HG03432 (cell line): Measurements from ENCODE around the gene MEIOSIN.
A peak's percentile ranks its signal among the peaks of the same experiment; 100 is the strongest.

ENCODE experiments used
- ATAC-seq: cut with Tn5 transposase; IDR thresholded peaks from one replicate; pipeline ENCODE4 v1.9.1; 2021; ENCODE audit warnings: mild to moderate bottlenecking, moderate library complexity; ENCODE audit not compliant: unreplicated experiment

The MEIOSIN gene

GRCh38 chr19:45778010-45778661 is 44.9 kb downstream of the MEIOSIN start:
- ATAC-seq: no peak

- ATAC-seq: peak; percentile 75
Observed at GRCh38 chr19:45779231-45780145, 46.2 kb downstream of the MEIOSIN start.

DNA sequence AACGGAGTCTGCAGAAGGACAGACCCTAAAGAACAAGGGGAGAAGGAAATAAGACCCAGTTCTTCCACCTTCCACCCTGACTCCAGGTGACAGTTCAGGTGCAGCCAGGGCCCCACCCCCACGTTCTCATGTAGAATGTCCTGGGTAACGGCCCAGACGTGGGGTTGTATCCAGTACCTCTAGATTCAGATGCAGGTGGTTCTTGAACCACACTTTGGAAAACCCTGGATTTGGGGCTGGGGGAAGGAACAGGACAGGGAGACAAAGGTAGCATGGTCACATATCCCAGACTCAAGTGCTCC is 46.9 kb downstream of the MEIOSIN start:
- ATAC-seq: no peak

DNA sequence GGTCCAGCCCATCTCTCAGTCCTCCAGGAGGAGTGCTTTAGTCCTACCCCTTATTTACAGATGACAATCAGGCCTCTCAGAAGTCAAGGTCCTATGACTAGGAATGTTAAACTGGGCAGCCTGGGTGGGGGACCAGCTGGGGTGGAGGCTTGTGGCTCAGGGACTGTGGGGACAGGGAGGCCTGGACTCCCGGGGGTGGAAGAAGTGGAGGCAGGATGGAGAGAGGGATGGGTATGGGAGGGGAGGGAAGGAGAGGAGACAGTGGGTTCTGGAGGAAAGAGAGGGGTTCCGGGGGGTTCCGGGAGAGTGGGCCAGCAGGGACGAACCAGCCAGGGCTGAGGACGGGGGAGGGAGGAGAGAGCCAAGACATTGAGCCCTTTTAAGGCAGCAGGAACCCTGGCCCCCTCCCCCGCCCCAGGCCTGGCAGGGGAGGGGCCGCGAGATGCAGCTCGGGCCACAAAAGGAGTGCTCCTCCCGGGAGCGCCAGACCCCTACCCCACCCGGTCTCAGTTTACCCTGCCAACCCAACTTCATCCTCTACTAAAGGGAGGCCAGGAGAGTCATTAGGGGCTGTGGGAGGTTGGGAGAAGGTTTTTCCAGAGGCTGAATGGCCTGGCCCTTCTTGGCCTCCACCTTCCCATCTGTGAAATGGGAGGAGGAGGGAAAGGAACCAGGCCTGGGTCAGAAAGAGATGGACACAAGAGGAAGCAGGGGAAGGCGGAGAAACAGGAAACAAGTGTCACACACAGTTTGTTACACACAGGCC is 47.4 kb downstream of the MEIOSIN start:
- no peak for ATAC-seq

- ATAC-seq: no peak
Observed at GRCh38 chr19:45781214-45782161, 48.2 kb downstream of the MEIOSIN start.

- ATAC-seq: no peak
Observed at GRCh38 chr19:45782162-45782691, 49.0 kb downstream of the MEIOSIN start, which contains the start of gene DMPK. TSS of gene DMPK (minus strand) at chr19:45782490. CDS start at chr19:45782352, 138 bp downstream.

DNA sequence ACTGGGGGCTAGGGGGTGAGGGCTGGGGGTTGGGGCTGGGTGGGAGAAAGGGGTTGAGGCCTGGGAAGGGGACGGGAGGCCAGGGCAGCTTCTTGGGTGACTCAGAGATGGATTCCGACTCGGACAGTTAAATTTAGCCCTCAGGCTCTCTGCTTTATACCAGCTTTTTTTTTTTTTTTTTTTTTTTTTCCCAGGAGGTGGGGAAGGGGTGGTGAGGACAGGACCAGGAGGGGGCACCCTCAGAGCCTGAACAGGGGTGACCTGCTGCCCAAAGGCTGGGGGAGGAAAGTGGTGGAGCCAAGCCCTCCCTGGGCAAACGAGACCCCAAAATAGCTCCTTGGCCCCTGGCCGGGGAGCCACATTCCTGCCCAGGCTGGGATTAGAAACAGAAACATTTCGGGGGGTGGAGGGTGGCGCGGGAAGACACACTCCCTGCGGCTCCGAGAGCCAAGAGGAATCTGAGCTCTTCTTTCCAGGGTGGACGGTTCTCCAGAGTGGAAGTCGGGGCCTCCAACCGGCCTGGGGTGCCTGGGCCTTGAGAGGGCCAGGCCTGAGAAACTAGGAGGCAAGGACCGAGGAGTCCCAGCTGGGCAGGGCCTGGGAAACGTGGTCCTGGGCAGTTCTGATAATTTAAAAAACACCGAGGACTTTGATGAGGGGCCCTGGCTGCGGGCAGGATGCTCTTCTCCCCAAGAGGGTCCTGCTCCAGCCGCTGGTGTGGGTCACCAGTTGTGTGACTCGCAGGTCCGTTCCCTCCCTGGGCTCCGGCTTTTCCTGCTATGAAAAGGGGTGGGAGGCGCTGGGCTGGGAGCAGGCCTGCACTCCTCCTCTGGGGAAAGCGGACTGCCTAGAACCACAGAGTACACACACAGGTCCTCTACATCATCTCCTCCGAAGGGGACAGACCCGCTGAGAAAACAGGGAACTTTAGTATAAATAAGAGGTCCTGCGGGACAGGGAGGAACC is 49.9 kb downstream of the MEIOSIN start:
- ATAC-seq: no peak

DNA sequence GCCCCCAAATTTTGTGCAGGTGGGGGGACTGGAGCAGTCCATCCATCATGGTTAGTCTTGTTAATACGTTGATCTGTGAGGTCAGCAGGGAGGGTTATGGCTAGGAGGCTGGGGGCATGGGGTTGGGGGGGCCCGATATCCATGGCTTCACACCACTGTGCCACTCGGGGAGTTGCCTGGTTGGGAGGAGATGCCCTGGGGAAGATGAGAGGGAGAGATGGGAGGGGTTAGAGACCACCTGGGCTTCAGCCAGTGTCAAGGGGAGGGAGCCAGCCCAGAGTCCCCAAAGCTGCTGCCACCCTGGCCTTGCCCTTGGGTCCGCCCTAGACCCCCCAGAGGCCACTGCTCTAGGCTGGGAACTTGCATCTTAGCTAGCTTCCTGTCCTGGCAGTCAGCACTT is 50.9 kb downstream of the MEIOSIN start:
- ATAC-seq: no peak

DNA sequence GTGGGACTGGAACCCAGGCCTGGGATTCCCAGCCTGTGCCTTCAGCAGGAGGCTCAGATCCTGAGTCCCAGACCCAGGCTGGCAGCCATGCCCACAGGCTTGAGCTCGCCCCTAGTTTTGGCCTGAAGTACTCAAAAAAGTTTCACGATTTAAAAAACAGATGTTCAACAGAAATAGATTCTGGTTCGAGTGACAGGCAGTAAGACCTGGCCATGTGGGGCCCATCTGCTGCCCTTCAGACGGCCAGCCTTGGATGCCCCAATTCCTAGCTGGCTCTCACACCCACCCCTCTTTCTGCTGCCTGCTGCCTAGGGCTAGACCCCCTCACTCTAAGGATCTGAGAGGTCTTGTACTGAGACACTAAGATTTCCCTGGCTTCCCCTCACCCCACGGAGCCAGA is 51.9 kb downstream of the MEIOSIN start:
- no peak for ATAC-seq

- no peak for ATAC-seq
Observed at GRCh38 chr19:45785781-45786532, 52.7 kb downstream of the MEIOSIN start.

GRCh38 chr19:45786533-45786894 is 53.3 kb downstream of the MEIOSIN start:
- ATAC-seq: no peak

DNA sequence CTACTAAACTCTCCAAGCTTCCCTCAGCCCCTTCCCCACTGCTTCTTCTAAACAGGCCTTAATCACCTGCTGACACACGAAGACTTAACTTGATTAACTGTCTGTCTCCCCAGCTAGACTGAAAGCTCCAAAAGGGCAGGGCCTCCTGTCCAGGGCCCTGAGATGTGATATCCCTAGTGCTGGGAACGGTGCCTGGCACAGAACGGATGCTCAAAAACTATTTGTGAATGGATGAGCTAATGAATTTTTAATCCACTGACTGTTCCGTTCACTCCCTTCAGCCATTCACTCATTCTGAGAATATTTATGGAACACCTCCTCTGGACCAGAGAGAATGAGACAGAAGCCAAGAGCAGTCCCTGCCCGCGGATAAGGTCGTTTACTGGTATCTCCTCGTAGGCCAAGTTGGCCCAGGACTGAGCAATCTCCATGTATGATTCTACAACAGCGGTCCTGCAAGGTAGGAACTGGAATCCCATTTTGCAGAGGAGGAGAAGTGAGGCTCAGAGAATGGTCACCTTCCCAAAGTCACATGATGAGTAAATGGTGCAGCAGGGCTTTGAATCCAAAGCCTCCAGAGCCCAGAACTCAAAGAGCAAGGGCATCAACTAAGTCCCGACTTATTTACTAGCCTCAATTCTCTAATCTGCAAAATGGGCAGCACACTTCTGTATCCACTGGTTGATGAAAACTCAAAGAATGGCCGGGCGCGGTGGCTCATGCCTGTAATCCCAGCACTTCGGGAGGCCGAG is 56.0 kb downstream of the MEIOSIN start:
- ATAC-seq: no peak

DNA sequence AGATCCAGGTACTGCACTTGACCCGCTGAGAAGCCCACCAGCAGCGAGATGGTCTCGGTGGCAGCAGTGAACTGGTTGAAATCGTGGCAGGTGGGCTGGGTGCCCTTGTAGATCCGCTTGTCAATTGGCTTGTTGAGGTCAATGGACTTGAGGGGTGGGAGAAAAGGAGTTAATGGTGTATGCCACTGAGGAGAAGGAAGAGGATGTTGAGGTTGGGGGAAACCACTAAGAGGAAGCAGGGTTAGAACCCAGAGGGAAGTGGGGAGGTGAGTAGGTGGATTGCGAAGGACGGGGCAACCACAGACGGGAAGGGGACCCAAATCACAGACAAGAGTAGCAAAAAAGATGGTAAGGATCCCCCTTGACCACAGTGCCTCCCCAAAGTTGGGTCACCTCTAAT is 57.7 kb downstream of the MEIOSIN start:
- no peak for ATAC-seq

- ATAC-seq: peak; percentile 29
Observed at GRCh38 chr19:45791744-45792469, 58.7 kb downstream of the MEIOSIN start.

DNA sequence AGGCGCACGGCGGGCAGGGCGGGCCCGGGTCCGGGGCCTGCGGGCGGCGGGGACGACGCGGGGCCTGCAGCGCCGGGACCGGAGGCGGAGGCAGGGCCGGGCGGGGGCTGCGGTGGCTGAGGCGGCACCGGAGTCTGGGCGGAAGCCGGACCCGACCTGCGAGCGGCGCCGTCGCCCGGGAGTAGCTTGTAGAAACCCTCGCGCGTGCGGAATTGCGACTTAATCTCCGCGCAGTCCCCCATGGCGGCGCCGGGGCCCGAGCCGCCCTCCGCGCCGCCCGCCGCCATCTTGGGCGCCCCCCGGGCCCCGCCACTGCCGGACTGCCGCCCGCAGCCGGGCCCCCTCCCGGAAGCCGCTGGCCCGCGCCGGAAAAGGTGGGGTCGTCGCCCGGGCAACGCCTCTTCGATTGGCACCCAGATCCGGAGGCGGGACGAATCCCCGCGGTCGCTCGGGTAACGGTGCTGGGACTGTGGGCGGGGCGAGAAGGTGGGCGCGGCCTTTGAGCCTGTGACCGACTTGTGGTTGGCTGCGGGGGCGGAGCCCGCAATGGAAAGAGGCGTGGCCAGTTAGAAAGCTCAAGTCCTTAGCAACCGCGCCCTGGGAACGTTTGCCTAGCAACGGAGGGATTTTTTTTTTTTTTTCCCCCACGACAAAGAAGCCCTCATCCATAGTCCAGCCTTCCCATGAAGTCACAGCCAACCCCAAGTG is 59.4 kb downstream of the MEIOSIN start, which contains the start of gene DMWD:
DMWD (minus strand) TSS at position 376 of the 708 bp plus-strand sequence; CDS start at position 287, 89 bp downstream.
- ATAC-seq: peak; percentile 88

DNA sequence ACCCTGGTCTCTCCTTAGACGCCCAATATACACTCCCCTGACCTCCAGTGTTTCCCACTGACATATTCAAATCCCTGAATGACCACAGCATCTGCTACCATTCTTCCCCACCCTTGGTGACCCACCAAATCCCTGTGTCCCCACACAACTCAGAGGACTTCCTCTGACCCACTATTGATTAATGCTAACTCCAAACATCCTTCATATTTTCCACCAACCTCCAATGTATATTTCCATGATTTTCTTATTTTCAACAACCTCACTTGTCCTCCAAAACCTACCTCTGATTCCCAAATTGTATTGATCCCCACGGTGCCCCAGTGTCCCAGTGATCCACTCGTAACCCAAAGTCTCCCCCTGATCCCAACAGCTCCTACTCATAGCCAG is 59.9 kb downstream of the MEIOSIN start:
- no peak for ATAC-seq
